DOHH2 (cell line): Measurements from ENCODE around the gene MYLK.

Source experiments
- H3F3A ChIP-seq: fragments of 200-600 bp; sonication (generic), shearing (Covaris generic); 2 replicates; pipeline ENCODE4 v1.6.0; 2016; ENCODE audit warnings: antibody characterized with exemption, mild to moderate bottlenecking; ENCODE audit not compliant: control insufficient read depth, insufficient read depth
- H3K27ac ChIP-seq: fragments of 200-600 bp; sonication (generic); 2 replicates; pipeline ENCODE4 v1.5.1; 2014; ENCODE audit warnings: low read depth, mild to moderate bottlenecking, low read length, moderate library complexity
- H3K27me3 ChIP-seq: fragments of 200-600 bp; sonication (generic); 2 replicates; pipeline ENCODE4 v1.6.1; 2014; ENCODE audit warnings: mild to moderate bottlenecking, low read length, mixed read lengths; ENCODE audit not compliant: control insufficient read depth
- H3K36me3 ChIP-seq: fragments of 200-600 bp; sonication (generic); 2 replicates; pipeline ENCODE4 v1.6.1; 2014; ENCODE audit warnings: mild to moderate bottlenecking, low read length, moderate library complexity, mixed read lengths; ENCODE audit not compliant: control insufficient read depth
- H3K4me1 ChIP-seq: fragments of 200-600 bp; sonication (generic); 2 replicates; pipeline ENCODE4 v1.6.1; 2014; ENCODE audit warnings: mild to moderate bottlenecking, low read length, mixed read lengths; ENCODE audit not compliant: control insufficient read depth
- H3K4me2 ChIP-seq: fragments of 200-600 bp; sonication (generic); 2 replicates; pipeline ENCODE4 v1.6.0; 2014; ENCODE audit warnings: mild to moderate bottlenecking, low read length, moderate library complexity
- H3K4me3 ChIP-seq: fragments of 200-600 bp; sonication (generic); 2 replicates; pipeline ENCODE4 v1.5.1; 2014; ENCODE audit warnings: mild to moderate bottlenecking, low read length, mixed read lengths
- H3K79me2 ChIP-seq: fragments of 200-600 bp; sonication (generic); 2 replicates; pipeline ENCODE4 v1.6.1; 2014; ENCODE audit warnings: mild to moderate bottlenecking, low read length, mixed read lengths; ENCODE audit not compliant: control insufficient read depth
- H3K9me2 ChIP-seq: fragments of 200-600 bp; sonication (generic); replicated peaks from 2 replicates; pipeline ENCODE4 v1.6.1; 2014; ENCODE audit warnings: mild to moderate bottlenecking, low read length, mixed read lengths; ENCODE audit not compliant: control insufficient read depth
- H3K9me3 ChIP-seq: fragments of 200-600 bp; sonication (generic); 2 replicates; pipeline ENCODE4 v1.6.1; 2014; ENCODE audit warnings: antibody characterized with exemption, low read length, mixed read lengths; ENCODE audit not compliant: control insufficient read depth, insufficient read depth
- H4K20me1 ChIP-seq: fragments of 200-600 bp; sonication (generic); 2 replicates; pipeline ENCODE4 v1.6.0; 2014; ENCODE audit warnings: low read depth, mild to moderate bottlenecking, antibody characterized with exemption, low read length, moderate library complexity; ENCODE audit not compliant: control insufficient read depth, insufficient read depth
- CTCF ChIP-seq: fragments of 200-600 bp; sonication (generic); IDR thresholded peaks from one replicate; pipeline ENCODE4 v1.5.1; 2014; ENCODE audit warnings: antibody characterized with exemption, mild to moderate bottlenecking, low read depth, low read length; ENCODE audit not compliant: poor library complexity, severe bottlenecking
- EZH2phosphoT487 ChIP-seq: fragments of 200-600 bp; sonication (generic); IDR thresholded peaks from 2 replicates; pipeline ENCODE4 v1.6.1; 2017; ENCODE audit warnings: borderline replicate concordance, mild to moderate bottlenecking, antibody characterized with exemption, low read length, moderate library complexity, mixed read lengths

The MYLK gene

GRCh38 chr3:123561188-123561587 is 322.9 kb downstream of the MYLK start:
- H3K9me3 ChIP-seq = no peaks in the 10 kb centered on the region
- H3K4me3 ChIP-seq = no peak overlapping the region
- H3K27ac ChIP-seq = no peak overlapping the region
- no peaks in the 10 kb centered on the region for H3K4me1 ChIP-seq
- no peak overlapping the region for H3K4me2 ChIP-seq
- H4K20me1 ChIP-seq = no peaks in the 10 kb centered on the region; the same call in 1 of the 2 replicates
- no peak for TF ChIP-seq EZH2phosphoT487
- no peak for TF ChIP-seq CTCF
- no peaks in the 10 kb centered on the region for H3K9me2 ChIP-seq
- H3K36me3 ChIP-seq = no peaks in the 10 kb centered on the region
- H3K27me3 ChIP-seq = no peaks in the 10 kb centered on the region
- H3F3A ChIP-seq = no peaks in the 10 kb centered on the region
- no peaks in the 10 kb centered on the region for H3K79me2 ChIP-seq
